Right atrium auricular region (tissue), 2 donors: ENCODE data around the gene KRTAP19-1. TPM values are rescaled to one million over a fixed set of nuclear protein-coding genes. Genes with fewer than 3 reads are reported as not detected.

Experiments used
- DNase-seq: peaks from one replicate; pipeline ENCODE4 v3.0.0-alpha.2; 2019; ENCODE audit warnings: low spot score
- H3K27ac ChIP-seq, 2 donors: fragments of 200-600 bp; sonication (generic); 1 replicate in 1 of 2; 2 replicates in 1 of 2; pipeline ENCODE4 v1.5.1; 2016 to 2019
- H3K27me3 ChIP-seq, 2 donors: fragments of 200-600 bp; sonication (generic); one replicate each; pipeline versions ENCODE4 v1.5.1 to v1.6.0; 2017 to 2019
- H3K36me3 ChIP-seq: fragments of 200-600 bp; sonication (generic); one replicate; pipeline ENCODE4 v1.5.1; 2016
- H3K4me1 ChIP-seq, 2 donors: fragments of 200-600 bp; sonication (generic); one replicate each; pipeline versions ENCODE4 v1.5.1 to v1.6.0; 2017 to 2019
- H3K4me3 ChIP-seq, 2 donors: fragments of 200-600 bp; sonication (generic); 1 replicate in 1 of 2; 2 replicates in 1 of 2; pipeline ENCODE4 v1.5.1; 2017 to 2019; ENCODE audit warnings: mild to moderate bottlenecking in 1 of 2, moderate library complexity in 1 of 2
- H3K9me3 ChIP-seq, 2 donors: fragments of 200-600 bp; sonication (generic); one replicate each; pipeline ENCODE4 v1.5.1; 2019
- CTCF ChIP-seq, 2 donors: fragments of 200-600 bp; sonication (generic); IDR thresholded peaks; one replicate each; pipeline ENCODE4 v1.5.1; 2019; ENCODE audit warnings: antibody characterized with exemption in 2 of 2
- total RNA-seq, 2 donors: library from RNA; depleted of rRNA; stranded (reverse); fragments of >200 nt; gene quantifications; one replicate each; pipeline ENCODE4 v1.1.0, GENCODE V29; 2016

The KRTAP19-1 gene
- total RNA-seq, 2 donors from 2014 or later: not detected

- no peak overlapping the region for H3K4me3 ChIP-seq
- no peak for TF ChIP-seq CTCF (IDR thresholded peaks at IDR 0.05)
- DNase-seq: no peak
These were observed 11.1 kb downstream of the KRTAP19-1 start for GRCh38 chr21:30468900-30469714.

GRCh38 chr21:30463713-30464112 is 16.5 kb downstream of the KRTAP19-1 start:
- Histone ChIP-seq H3K27ac (no peak overlapping the region), H3K27me3 (no peaks in the 10 kb centered on the region), H3K4me1 (no peaks in the 10 kb centered on the region), H3K4me3 (no peak overlapping the region), H3K9me3 (no peaks in the 10 kb centered on the region), H3K36me3 (no peaks in the 10 kb centered on the region)
- DNase-seq: no peak
- peak in 1 of 2 donors; percentile 17 for TF ChIP-seq CTCF (IDR thresholded peaks at IDR 0.05)

More at GRCh38 chr21:30468900-30469714, 11.1 kb downstream of the KRTAP19-1 start:
- Histone ChIP-seq H3K36me3 (no peaks in the 10 kb centered on the region), H3K27ac (no peak overlapping the region), H3K9me3 (no peaks in the 10 kb centered on the region), H3K4me1 (no peaks in the 10 kb centered on the region), H3K27me3 (no peaks in the 10 kb centered on the region)

- TF ChIP-seq CTCF (IDR thresholded peaks at IDR 0.05): no peak
These were observed 31.7 kb downstream of the KRTAP19-1 start for GRCh38 chr21:30448514-30448913.

GRCh38 chr21:30447056-30447455 is 33.1 kb downstream of the KRTAP19-1 start:
- TF ChIP-seq CTCF (IDR thresholded peaks at IDR 0.05): no peak
- Histone ChIP-seq H3K27me3 (no peaks in the 10 kb centered on the region), H3K36me3 (no peaks in the 10 kb centered on the region), H3K27ac (no peak overlapping the region), H3K4me3 (no peak overlapping the region), H3K4me1 (no peaks in the 10 kb centered on the region), H3K9me3 (no peaks in the 10 kb centered on the region)
- no peak for DNase-seq

More at GRCh38 chr21:30448514-30448913, 31.7 kb downstream of the KRTAP19-1 start:
- Histone ChIP-seq H3K36me3 (no peaks in the 10 kb centered on the region), H3K4me3 (no peak overlapping the region), H3K27ac (no peak overlapping the region), H3K4me1 (no peaks in the 10 kb centered on the region), H3K9me3 (no peaks in the 10 kb centered on the region), H3K27me3 (no peaks in the 10 kb centered on the region)
- no peak for DNase-seq

- Histone ChIP-seq H3K27me3 (no peaks in the 10 kb centered on the region), H3K4me3 (no peak overlapping the region), H3K27ac (no peak overlapping the region), H3K9me3 (no peaks in the 10 kb centered on the region), H3K36me3 (no peaks in the 10 kb centered on the region), H3K4me1 (no peaks in the 10 kb centered on the region)
- peak; percentile 24 to 45 for TF ChIP-seq CTCF (IDR thresholded peaks at IDR 0.05)
- no peak for DNase-seq
These were observed 36.0 kb downstream of the KRTAP19-1 start for GRCh38 chr21:30444204-30444603.
